HepG2 (cell line): ENCODE measurements around the gene ADGRG1. TPM values are rescaled to one million over a fixed set of nuclear protein-coding genes. Genes with fewer than 3 reads are reported as not detected.

Experiments used
- ATF7 ChIP-seq, 2 experiments: fragments of 450-650 bp in 1 of 2; sonication (generic) in 1 of 2; formaldehyde crosslinking in 1 of 2; IDR thresholded peaks; 2 replicates each; pipeline versions ENCODE4 v1.4.0 to v1.6.1; 2016 to 2020; ENCODE audit warnings: antibody characterized with exemption in 1 of 2, mild to moderate bottlenecking in 1 of 2, missing genetic modification reagents in 1 of 2
- BORCS8-MEF2B ChIP-seq: sonication (generic); formaldehyde crosslinking; IDR thresholded peaks from 2 replicates; pipeline ENCODE4 v1.8.0; 2022; ENCODE audit warnings: mild to moderate bottlenecking, missing genetic modification reagents
- KDM5A ChIP-seq: fragments of 200-600 bp; sonication (generic); IDR thresholded peaks from 2 replicates; pipeline ENCODE4 v1.7.0; 2018; ENCODE audit warnings: antibody characterized with exemption, mild to moderate bottlenecking, low read length, borderline replicate concordance
- NR2F2 ChIP-seq: IDR thresholded peaks from 2 replicates; pipeline ENCODE4 v1.6.1; 2012; ENCODE audit warnings: low read depth, inconsistent platforms, borderline replicate concordance
- POLR2AphosphoS2 ChIP-seq: IDR thresholded peaks from 2 replicates; pipeline ENCODE4 v1.6.1; 2011; ENCODE audit warnings: low read depth, low read length, improper control_type of control experiment
- REST ChIP-seq, 2 experiments: IDR thresholded peaks; 2 replicates each; pipeline ENCODE4 v1.6.1; 2011 to 2012; ENCODE audit warnings: low read length in 2 of 2, borderline replicate concordance in 1 of 2, low read depth in 1 of 2, mild to moderate bottlenecking in 1 of 2, moderate library complexity in 1 of 2
- SP140L ChIP-seq: sonication (generic); formaldehyde crosslinking; IDR thresholded peaks from 2 replicates; pipeline ENCODE4 v1.4.0; 2020; ENCODE audit warnings: missing genetic modification reagents, borderline replicate concordance
- ZNF224 ChIP-seq: sonication (generic); formaldehyde crosslinking; IDR thresholded peaks from 2 replicates; pipeline ENCODE4 v1.5.0; 2020; ENCODE audit warnings: mild to moderate bottlenecking, missing genetic modification reagents
- ZNF333 ChIP-seq: sonication (generic); formaldehyde crosslinking; IDR thresholded peaks from 2 replicates; pipeline ENCODE4 v1.4.0; 2020; ENCODE audit warnings: mild to moderate bottlenecking, missing genetic modification reagents, borderline replicate concordance
- ZNF576 ChIP-seq: sonication (generic); formaldehyde crosslinking; IDR thresholded peaks from 2 replicates; pipeline ENCODE4 v1.4.0; 2020; ENCODE audit warnings: mild to moderate bottlenecking, missing genetic modification reagents
- ZNF616 ChIP-seq: sonication (generic); formaldehyde crosslinking; IDR thresholded peaks from 2 replicates; pipeline ENCODE4 v1.5.0; 2020; ENCODE audit warnings: low read depth, mild to moderate bottlenecking, missing genetic modification reagents
- ZNF7 ChIP-seq: IDR thresholded peaks from 2 replicates; pipeline ENCODE4 v1.6.1; 2016; ENCODE audit warnings: missing biosample characterization, missing genetic modification reagents
- ZNF773 ChIP-seq: sonication (generic); formaldehyde crosslinking; IDR thresholded peaks from 2 replicates; pipeline ENCODE4 v1.4.0; 2020; ENCODE audit warnings: missing genetic modification reagents, borderline replicate concordance
- ZNF788 ChIP-seq: sonication (generic); formaldehyde crosslinking; IDR thresholded peaks from 2 replicates; pipeline ENCODE4 v1.5.0; 2020; ENCODE audit warnings: mild to moderate bottlenecking, missing genetic modification reagents, borderline replicate concordance
- polyA plus RNA-seq, 8 experiments: library from polyadenylated mRNA; depleted of rRNA in 3 of 8; stranded (reverse) in 7 of 8; unstranded in 1 of 8; fragments of >200 nt; fragmentation: Illumina TruSeq in 4 of 8; extraction: Trizol in 4 of 8; gene quantifications; 2 replicates each; pipeline versions ENCODE4 v1.2.1 to v1.2.3, GENCODE V29; 2011 to 2016; ENCODE audit warnings: low read depth in 4 of 8, missing spikeins in 1 of 8, mixed read lengths in 1 of 8; ENCODE audit not compliant: insufficient read depth in 1 of 8
- total RNA-seq, 5 experiments: library from RNA; depleted of rRNA; stranded (reverse); fragments of >200 nt; fragmentation: Illumina TruSeq; extraction: Trizol; gene quantifications; 2 replicates each; pipeline ENCODE4 v1.2.3, GENCODE V29; 2016; ENCODE audit warnings: low read depth in 1 of 5
- TF ChIP-seq, protein P1 (sequence below): sonication (generic); formaldehyde crosslinking; IDR thresholded peaks from 2 replicates; pipeline ENCODE4 v1.9.0; 2022; ENCODE audit warnings: missing genetic modification reagents, mild to moderate bottlenecking, borderline replicate concordance
- TF ChIP-seq, protein P2 (sequence below): sonication (generic); formaldehyde crosslinking; IDR thresholded peaks from 2 replicates; pipeline ENCODE4 v1.4.0; 2020; ENCODE audit warnings: missing genetic modification reagents
- TF ChIP-seq, protein P3 (sequence below): IDR thresholded peaks from 2 replicates; pipeline ENCODE4 v1.6.1; 2012; ENCODE audit warnings: low read length, improper control_type of control experiment

The ADGRG1 gene
- total and polyA plus RNA-seq, 2 of the 13 experiments (the other 11 are each of a cell fraction or from before 2014, with no cell fraction given): 2.7 to 5.9 TPM

GRCh38 chr16:57667048-57667525, 38.7 kb downstream of the ADGRG1 start (continued):
- TF ChIP-seq, protein P1, sequence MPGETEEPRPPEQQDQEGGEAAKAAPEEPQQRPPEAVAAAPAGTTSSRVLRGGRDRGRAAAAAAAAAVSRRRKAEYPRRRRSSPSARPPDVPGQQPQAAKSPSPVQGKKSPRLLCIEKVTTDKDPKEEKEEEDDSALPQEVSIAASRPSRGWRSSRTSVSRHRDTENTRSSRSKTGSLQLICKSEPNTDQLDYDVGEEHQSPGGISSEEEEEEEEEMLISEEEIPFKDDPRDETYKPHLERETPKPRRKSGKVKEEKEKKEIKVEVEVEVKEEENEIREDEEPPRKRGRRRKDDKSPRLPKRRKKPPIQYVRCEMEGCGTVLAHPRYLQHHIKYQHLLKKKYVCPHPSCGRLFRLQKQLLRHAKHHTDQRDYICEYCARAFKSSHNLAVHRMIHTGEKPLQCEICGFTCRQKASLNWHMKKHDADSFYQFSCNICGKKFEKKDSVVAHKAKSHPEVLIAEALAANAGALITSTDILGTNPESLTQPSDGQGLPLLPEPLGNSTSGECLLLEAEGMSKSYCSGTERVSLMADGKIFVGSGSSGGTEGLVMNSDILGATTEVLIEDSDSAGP (CRISPR knock-in tag): no peak
- TF ChIP-seq ATF7 (IDR thresholded peaks at IDR 0.05) (no peak), ATF7 (CRISPR knock-in tag; IDR thresholded peaks at IDR 0.05) (no peak), ZNF333 (CRISPR knock-in tag) (peak; percentile 88; the same call in 1 of the 2 replicates), NR2F2 (no peak), POLR2AphosphoS2 (no peak), BORCS8-MEF2B (CRISPR knock-in tag) (no peak; the same call in 1 of the 2 replicates), REST (IDR thresholded peaks at IDR 0.05; ENCODE audit: borderline replicate concordance in 1 of 2, low read depth in 1 of 2, low read length in 2 of 2) (no peak), ZNF616 (CRISPR knock-in tag) (no peak), ZNF576 (CRISPR knock-in tag) (peak; percentile 72; the same call in 1 of the 2 replicates), ZNF224 (CRISPR knock-in tag) (0 out of 2 replicates have a peak, but pooled peaks have one; percentile 80), ZNF7 (no peak), ZNF773 (CRISPR knock-in tag) (no peak), ZNF788 (CRISPR knock-in tag) (no peak), SP140L (CRISPR knock-in tag) (no peak), KDM5A (no peak)
- TF ChIP-seq, protein P2, sequence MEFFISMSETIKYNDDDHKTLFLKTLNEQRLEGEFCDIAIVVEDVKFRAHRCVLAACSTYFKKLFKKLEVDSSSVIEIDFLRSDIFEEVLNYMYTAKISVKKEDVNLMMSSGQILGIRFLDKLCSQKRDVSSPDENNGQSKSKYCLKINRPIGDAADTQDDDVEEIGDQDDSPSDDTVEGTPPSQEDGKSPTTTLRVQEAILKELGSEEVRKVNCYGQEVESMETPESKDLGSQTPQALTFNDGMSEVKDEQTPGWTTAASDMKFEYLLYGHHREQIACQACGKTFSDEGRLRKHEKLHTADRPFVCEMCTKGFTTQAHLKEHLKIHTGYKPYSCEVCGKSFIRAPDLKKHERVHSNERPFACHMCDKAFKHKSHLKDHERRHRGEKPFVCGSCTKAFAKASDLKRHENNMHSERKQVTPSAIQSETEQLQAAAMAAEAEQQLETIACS (CRISPR knock-in tag): no peak
- TF ChIP-seq, protein P3, sequence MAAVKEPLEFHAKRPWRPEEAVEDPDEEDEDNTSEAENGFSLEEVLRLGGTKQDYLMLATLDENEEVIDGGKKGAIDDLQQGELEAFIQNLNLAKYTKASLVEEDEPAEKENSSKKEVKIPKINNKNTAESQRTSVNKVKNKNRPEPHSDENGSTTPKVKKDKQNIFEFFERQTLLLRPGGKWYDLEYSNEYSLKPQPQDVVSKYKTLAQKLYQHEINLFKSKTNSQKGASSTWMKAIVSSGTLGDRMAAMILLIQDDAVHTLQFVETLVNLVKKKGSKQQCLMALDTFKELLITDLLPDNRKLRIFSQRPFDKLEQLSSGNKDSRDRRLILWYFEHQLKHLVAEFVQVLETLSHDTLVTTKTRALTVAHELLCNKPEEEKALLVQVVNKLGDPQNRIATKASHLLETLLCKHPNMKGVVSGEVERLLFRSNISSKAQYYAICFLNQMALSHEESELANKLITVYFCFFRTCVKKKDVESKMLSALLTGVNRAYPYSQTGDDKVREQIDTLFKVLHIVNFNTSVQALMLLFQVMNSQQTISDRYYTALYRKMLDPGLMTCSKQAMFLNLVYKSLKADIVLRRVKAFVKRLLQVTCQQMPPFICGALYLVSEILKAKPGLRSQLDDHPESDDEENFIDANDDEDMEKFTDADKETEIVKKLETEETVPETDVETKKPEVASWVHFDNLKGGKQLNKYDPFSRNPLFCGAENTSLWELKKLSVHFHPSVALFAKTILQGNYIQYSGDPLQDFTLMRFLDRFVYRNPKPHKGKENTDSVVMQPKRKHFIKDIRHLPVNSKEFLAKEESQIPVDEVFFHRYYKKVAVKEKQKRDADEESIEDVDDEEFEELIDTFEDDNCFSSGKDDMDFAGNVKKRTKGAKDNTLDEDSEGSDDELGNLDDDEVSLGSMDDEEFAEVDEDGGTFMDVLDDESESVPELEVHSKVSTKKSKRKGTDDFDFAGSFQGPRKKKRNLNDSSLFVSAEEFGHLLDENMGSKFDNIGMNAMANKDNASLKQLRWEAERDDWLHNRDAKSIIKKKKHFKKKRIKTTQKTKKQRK: no peak
